ENCODE measurements around the gene OR52N1. TPM values are rescaled to one million over a fixed set of nuclear protein-coding genes. Genes with fewer than 3 reads are reported as not detected.

OR52N1 gene
- total RNA-seq, 1 experiment from 2014 or later = not detected

GRCh38 chr11:5831196-5831829, 40.2 kb upstream of the OR52N1 start:
- Histone ChIP-seq H4K20me1 (ENCODE audit: insufficient read depth) (no peaks in the 10 kb centered on the region), H3K27ac (no peak overlapping the region), H3K4me1 (replicated peaks; ENCODE audit: insufficient read depth) (no peaks in the 10 kb centered on the region), H3K79me2 (ENCODE audit: low read depth) (no peaks in the 10 kb centered on the region), H3F3A (ENCODE audit: insufficient read depth, low read depth) (no peaks in the 10 kb centered on the region), H2AFZ (no peak overlapping the region), H3K9me3 (ENCODE audit: insufficient read depth, low read depth) (no peaks in the 10 kb centered on the region), H3K9me2 (ENCODE audit: insufficient read depth) (no peaks in the 10 kb centered on the region), H3K36me3 (ENCODE audit: low read depth) (no peaks in the 10 kb centered on the region), H3K4me3 (no peak overlapping the region), H3K27me3 (ENCODE audit: insufficient read depth, low read depth) (no peaks in the 10 kb centered on the region), H3K4me2 (no peak overlapping the region)
- DNase-seq = no peak
- ChIA-PET CTCF (no interaction called here), POLR2A (ENCODE audit: unreplicated experiment) (no interaction called here)
- no TSS peak for BruUV-seq (replicated peaks)
- intact Hi-C loops (cut with micrococcal nuclease; ENCODE audit: unreplicated experiment) = no loop called here
- TF ChIP-seq EZH2 (IDR thresholded peaks at IDR 0.05; ENCODE audit: low read depth) = no peak
- TF ChIP-seq CTCF (conservative IDR thresholded peaks at IDR 0.05) = no peak

- ChIA-PET CTCF (no interaction called here), POLR2A (ENCODE audit: unreplicated experiment) (no interaction called here)
- no peak for DNase-seq
- H3K27me3 ChIP-seq (ENCODE audit: insufficient read depth, low read depth) = no peaks in the 10 kb centered on the region
- no peaks in the 10 kb centered on the region for H3K79me2 ChIP-seq (ENCODE audit: low read depth)
- no peaks in the 10 kb centered on the region for H3K4me1 ChIP-seq (replicated peaks; ENCODE audit: insufficient read depth)
- no peaks in the 10 kb centered on the region for H3K9me2 ChIP-seq (ENCODE audit: insufficient read depth)
- intact Hi-C loops (cut with micrococcal nuclease; ENCODE audit: unreplicated experiment) = no loop called here
- H2AFZ ChIP-seq = no peak overlapping the region
- H4K20me1 ChIP-seq (ENCODE audit: insufficient read depth) = no peaks in the 10 kb centered on the region
- H3K36me3 ChIP-seq (ENCODE audit: low read depth) = no peaks in the 10 kb centered on the region
- H3K27ac ChIP-seq = no peak overlapping the region
- H3K4me3 ChIP-seq = no peak overlapping the region
- H3F3A ChIP-seq (ENCODE audit: insufficient read depth, low read depth) = no peaks in the 10 kb centered on the region
- TF ChIP-seq EZH2 (IDR thresholded peaks at IDR 0.05; ENCODE audit: low read depth) (no peak), CTCF (conservative IDR thresholded peaks at IDR 0.05) (no peak)
- BruUV-seq (replicated peaks) = no TSS peak
- H3K4me2 ChIP-seq = peak overlapping the region; percentile 13; the same call in 1 of the 2 replicates
- H3K9me3 ChIP-seq (ENCODE audit: insufficient read depth, low read depth) = no peaks in the 10 kb centered on the region
These were observed 27.3 kb upstream of the OR52N1 start for GRCh38 chr11:5818245-5818886.

GRCh38 chr11:5815534-5815933, 24.5 kb upstream of the OR52N1 start:
- H3K36me3 ChIP-seq (ENCODE audit: low read depth) = no peaks in the 10 kb centered on the region
- H3K4me1 ChIP-seq (replicated peaks; ENCODE audit: insufficient read depth) = no peaks in the 10 kb centered on the region
- no peaks in the 10 kb centered on the region for H3K79me2 ChIP-seq (ENCODE audit: low read depth)
- TF ChIP-seq CTCF (conservative IDR thresholded peaks at IDR 0.05) = no peak
- H4K20me1 ChIP-seq (ENCODE audit: insufficient read depth) = no peaks in the 10 kb centered on the region
- no peaks in the 10 kb centered on the region for H3F3A ChIP-seq (ENCODE audit: insufficient read depth, low read depth)
- ChIA-PET CTCF (no interaction called here), POLR2A (ENCODE audit: unreplicated experiment) (no interaction called here)
- H3K27ac ChIP-seq = no peak overlapping the region
- no peak overlapping the region for H3K4me2 ChIP-seq
- no TSS peak for BruUV-seq (replicated peaks)
- H3K4me3 ChIP-seq = no peak overlapping the region
- no peak overlapping the region for H2AFZ ChIP-seq
- no peaks in the 10 kb centered on the region for H3K9me3 ChIP-seq (ENCODE audit: insufficient read depth, low read depth)
- H3K27me3 ChIP-seq (ENCODE audit: insufficient read depth, low read depth) = no peaks in the 10 kb centered on the region
- no peaks in the 10 kb centered on the region for H3K9me2 ChIP-seq (ENCODE audit: insufficient read depth)
- no peak for DNase-seq
- intact Hi-C loops (cut with micrococcal nuclease; ENCODE audit: unreplicated experiment) = no loop called here
